ENCODE data around the gene CAPN3. TPM values are rescaled to one million over a fixed set of nuclear protein-coding genes. Genes with fewer than 3 reads are reported as not detected.

The CAPN3 gene
- total RNA-seq, 3 donors from 2014 or later: 11.6 to 21.5 (median 16.1) TPM

DNA sequence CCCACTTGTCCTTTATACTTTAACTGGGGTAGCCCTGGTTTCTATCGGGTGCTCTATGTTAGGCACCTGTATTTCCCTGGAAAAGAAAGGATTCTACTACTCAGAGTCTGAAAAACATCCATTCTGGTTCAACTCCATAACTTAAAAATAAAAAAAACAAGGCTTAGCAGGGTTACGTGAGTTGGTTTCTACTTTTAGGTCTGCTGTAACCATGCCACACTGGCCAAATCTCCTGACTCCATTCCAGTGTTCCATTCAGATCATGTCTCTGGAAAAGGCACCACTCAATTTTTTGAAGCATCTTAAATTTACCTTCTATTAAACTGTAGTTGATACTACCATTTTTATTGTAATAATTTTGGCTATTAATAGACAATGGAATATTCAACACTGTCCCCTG, 62.1 kb downstream of the CAPN3 start:
- DNase-seq (no peak), ATAC-seq (no peak)
- intact Hi-C loops (cut with DNase I, micrococcal nuclease): no loop called here
- no peaks in the 10 kb centered on the region for H3K4me1 ChIP-seq (ENCODE audit: low read depth)
- H3K36me3 ChIP-seq (ENCODE audit: low read depth): peaks cover 8% of the 10 kb centered on the region
- H3K9me3 ChIP-seq: no peaks in the 10 kb centered on the region
- H3K4me3 ChIP-seq: no peak overlapping the region
- TF ChIP-seq, protein P1, sequence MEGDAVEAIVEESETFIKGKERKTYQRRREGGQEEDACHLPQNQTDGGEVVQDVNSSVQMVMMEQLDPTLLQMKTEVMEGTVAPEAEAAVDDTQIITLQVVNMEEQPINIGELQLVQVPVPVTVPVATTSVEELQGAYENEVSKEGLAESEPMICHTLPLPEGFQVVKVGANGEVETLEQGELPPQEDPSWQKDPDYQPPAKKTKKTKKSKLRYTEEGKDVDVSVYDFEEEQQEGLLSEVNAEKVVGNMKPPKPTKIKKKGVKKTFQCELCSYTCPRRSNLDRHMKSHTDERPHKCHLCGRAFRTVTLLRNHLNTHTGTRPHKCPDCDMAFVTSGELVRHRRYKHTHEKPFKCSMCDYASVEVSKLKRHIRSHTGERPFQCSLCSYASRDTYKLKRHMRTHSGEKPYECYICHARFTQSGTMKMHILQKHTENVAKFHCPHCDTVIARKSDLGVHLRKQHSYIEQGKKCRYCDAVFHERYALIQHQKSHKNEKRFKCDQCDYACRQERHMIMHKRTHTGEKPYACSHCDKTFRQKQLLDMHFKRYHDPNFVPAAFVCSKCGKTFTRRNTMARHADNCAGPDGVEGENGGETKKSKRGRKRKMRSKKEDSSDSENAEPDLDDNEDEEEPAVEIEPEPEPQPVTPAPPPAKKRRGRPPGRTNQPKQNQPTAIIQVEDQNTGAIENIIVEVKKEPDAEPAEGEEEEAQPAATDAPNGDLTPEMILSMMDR (IDR thresholded peaks at IDR 0.05): no peak

DNA sequence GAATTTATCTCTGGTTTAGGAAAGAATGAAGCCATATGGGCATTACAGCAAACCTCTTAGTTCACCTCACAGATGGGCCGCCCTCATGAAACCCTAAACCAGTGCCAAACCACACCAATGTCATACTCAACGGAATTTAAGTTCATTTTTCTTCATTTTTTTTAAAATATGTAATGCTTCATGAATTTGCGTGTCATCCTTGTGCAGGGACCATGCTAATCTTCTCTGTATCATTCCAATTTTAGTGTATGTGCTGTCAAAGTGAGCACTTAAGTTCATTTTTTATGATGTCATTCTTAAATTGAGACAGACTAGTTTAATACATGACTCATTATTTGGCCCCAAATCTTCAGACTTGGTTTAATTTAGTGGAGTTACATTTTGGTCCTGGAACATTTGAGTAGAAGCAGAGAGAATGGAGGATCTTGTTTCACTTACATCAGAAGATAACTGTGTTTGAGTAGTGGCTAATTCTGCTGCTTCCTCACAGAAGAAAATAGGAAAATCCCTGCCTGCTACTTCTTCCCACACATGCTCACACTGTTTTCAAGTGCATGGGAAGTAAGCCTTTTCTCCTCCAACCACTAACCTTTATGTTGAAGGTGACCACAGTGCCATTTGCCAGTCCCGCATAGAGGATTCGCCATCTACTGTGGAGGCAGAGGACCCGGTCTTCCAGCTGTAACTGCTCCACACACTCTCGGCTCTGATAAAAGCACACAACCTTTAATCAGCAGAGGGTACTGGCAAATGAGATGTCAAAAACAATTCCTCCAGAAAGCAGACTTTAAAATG, 68.3 kb downstream of the CAPN3 start:
- ATAC-seq: no peak
- Histone ChIP-seq H3K36me3 (ENCODE audit: low read depth) (peaks cover 4% of the 10 kb centered on the region), H3K9me3 (no peaks in the 10 kb centered on the region), H3K4me1 (ENCODE audit: low read depth) (no peaks in the 10 kb centered on the region), H3K4me3 (no peak overlapping the region)
- TF ChIP-seq, protein P1 (IDR thresholded peaks at IDR 0.05): no peak
- DNase-seq: no peak
- intact Hi-C loops (cut with DNase I, micrococcal nuclease): no loop called here

DNA sequence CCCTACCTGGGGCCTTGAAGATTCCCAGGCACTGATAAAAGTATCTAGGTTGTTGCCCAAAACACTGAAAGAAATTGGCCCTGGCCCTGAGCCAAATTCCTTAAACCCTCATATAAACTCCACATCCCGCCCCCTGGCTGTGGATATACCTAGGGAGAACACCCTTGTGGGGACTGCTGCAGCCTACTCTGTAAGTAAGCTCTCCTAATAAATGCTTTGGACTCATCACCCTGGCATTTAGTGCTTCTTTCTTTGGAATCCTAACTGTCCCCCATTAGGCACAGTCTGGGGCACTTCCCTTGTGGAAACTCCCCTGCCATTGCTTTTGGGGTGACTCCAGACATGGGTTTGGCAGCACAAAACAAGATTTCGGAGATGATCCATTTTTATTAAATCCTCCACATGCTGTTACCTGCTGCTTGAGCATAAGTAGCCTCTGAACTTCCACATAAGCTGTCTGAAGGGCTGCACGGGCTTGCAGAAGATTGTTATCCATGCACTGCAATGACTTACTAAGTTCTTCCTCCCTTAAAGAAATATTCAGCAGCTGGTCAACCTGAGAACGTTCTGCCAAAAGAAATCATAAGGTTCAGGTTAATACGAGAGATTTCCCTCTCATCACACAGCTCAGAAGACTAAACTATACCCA, 85.2 kb downstream of the CAPN3 start:
- intact Hi-C loops (cut with DNase I, micrococcal nuclease): no loop called here
- H3K36me3 ChIP-seq (ENCODE audit: low read depth): no peaks in the 10 kb centered on the region

DNA sequence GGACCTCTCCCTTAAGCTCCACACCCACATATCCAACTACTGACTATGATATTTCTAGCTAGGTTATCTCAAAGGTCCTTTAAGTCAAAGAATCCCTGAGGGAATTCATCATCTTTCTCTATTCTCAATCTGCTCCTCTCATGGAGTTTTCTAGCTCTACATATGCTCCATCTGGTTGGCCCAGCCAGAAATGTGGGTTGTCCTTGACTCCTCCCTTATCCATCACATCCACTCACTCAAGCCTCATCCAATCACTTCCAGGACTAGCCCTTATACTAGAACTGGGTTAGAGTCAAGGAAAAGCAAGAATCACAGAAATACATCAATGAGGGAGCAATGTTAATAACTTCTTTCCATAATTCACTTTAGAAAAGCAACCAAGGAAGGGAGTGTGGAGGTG, 86.2 kb downstream of the CAPN3 start:
- no peak overlapping the region for H3K4me3 ChIP-seq
- intact Hi-C loops (cut with DNase I, micrococcal nuclease): no loop called here
- ATAC-seq (no peak), DNase-seq (no peak)
- no peaks in the 10 kb centered on the region for H3K4me1 ChIP-seq (ENCODE audit: low read depth)
- H3K9me3 ChIP-seq: no peaks in the 10 kb centered on the region
- TF ChIP-seq, protein P1 (IDR thresholded peaks at IDR 0.05): no peak
- no peaks in the 10 kb centered on the region for H3K36me3 ChIP-seq (ENCODE audit: low read depth)

More for the DNA sequence above, 85.2 kb downstream of the CAPN3 start:
- peak in 1 of 3 donors; percentile 5 for DNase-seq
- no peak overlapping the region for H3K4me3 ChIP-seq
- H3K4me1 ChIP-seq (ENCODE audit: low read depth): no peaks in the 10 kb centered on the region
- TF ChIP-seq, protein P1 (IDR thresholded peaks at IDR 0.05): no peak
- no peak for ATAC-seq
- H3K9me3 ChIP-seq: no peaks in the 10 kb centered on the region

DNA sequence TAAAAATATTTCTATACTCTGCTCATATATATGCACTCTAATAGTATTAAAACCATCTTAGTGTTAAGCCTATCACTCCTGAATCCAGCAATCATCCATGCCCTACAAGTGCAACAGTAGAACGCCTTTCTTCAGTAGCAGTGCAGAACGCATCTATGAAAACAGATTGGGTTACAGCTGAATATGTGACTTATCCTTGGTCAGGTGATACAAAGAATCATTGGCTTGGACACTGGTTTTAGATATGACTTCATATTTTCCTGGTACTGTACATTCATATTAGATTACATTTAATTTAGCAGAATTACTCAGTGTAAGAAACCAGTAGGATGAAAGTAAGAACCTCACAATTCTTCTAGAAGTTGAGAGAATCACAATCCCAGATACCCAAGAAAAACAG, 88.3 kb downstream of the CAPN3 start:
- no peak for DNase-seq
- H3K9me3 ChIP-seq: no peaks in the 10 kb centered on the region
- no peak overlapping the region for H3K4me3 ChIP-seq
- TF ChIP-seq, protein P1 (IDR thresholded peaks at IDR 0.05): no peak
- intact Hi-C loops (cut with DNase I, micrococcal nuclease): no loop called here
- H3K36me3 ChIP-seq (ENCODE audit: low read depth): no peaks in the 10 kb centered on the region
- ATAC-seq: no peak
- no peaks in the 10 kb centered on the region for H3K4me1 ChIP-seq (ENCODE audit: low read depth)

All from mucosa of descending colon (tissue), 3 donors.